IPS-20b (cell line): ENCODE results near the gene AKT3.
A peak's percentile ranks its signal among the peaks of the same experiment; 100 is the strongest.

ENCODE experiments used
- H3K27ac ChIP-seq: one replicate; pipeline ENCODE4 v1.5.1; 2013; ENCODE audit warnings: low read length
- H3K27me3 ChIP-seq: 2 replicates; pipeline ENCODE4 v1.6.1; 2013; ENCODE audit warnings: mild to moderate bottlenecking, low read length, inconsistent platforms; ENCODE audit not compliant: insufficient read depth
- H3K36me3 ChIP-seq: 2 replicates; pipeline ENCODE4 v1.6.1; 2013; ENCODE audit warnings: low read depth, mild to moderate bottlenecking, inconsistent platforms, low read length, moderate library complexity; ENCODE audit not compliant: insufficient read depth
- H3K4me1 ChIP-seq: 2 replicates; pipeline ENCODE4 v1.6.1; 2013; ENCODE audit warnings: mild to moderate bottlenecking, control low read depth, inconsistent platforms, low read length, moderate library complexity; ENCODE audit not compliant: insufficient read depth
- H3K4me3 ChIP-seq: 2 replicates; pipeline ENCODE4 v1.5.1; 2013; ENCODE audit warnings: mild to moderate bottlenecking, low read length, inconsistent platforms
- H3K9ac ChIP-seq: 2 replicates; pipeline ENCODE4 v1.6.1; 2013; ENCODE audit warnings: low read depth, mild to moderate bottlenecking, inconsistent platforms, low read length, moderate library complexity
- H3K9me3 ChIP-seq: 2 replicates; pipeline ENCODE4 v1.6.1; 2013; ENCODE audit warnings: mild to moderate bottlenecking, low read depth, low read length, inconsistent platforms; ENCODE audit not compliant: insufficient read depth

Gene AKT3

DNA sequence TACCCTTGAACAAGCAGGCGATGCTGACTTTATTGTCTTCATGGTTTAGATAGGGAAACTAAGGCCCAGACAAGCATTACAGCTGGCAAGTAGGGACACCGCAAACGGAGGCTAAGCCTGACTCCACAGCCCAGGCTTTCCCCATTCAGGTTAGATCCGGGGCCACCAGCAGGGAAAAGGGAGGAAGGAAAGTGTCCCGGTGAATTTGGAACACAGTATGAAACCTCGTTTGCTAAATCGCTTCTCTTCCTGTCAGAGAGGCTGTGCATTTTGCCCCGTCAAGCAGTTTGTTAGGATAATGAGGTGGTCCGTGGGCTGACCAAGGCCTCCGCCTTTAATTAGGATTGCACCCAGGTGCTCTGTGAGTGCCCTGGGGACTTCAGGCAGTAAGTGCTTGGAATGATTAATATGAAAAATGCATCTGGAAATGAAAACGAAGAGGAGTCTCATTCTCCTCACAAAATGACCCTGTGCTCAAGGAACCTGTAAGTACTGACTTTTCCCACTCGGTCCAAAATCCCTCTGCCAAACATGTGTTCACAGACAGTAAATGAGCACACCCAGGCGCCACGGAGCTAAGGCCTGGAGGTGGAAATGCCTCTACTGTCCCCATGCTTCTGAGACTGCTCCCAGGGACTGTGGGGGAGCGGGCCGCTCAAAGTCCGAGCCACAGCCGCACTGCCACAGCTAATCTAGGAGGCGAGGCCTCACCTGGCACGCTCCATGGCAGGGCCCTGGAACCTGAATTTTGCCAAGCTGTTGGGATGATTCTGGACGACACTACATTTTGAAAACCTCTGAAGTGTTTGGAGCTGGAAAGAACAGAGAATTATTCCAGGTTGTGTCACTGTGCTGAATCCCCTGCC is 360.1 kb downstream of the AKT3 start:
- Histone ChIP-seq H3K9ac (peak overlapping the region; percentile 74; the same call in 1 of the 2 replicates), H3K9me3 (no peaks in the 10 kb centered on the region), H3K36me3 (no peaks in the 10 kb centered on the region), H3K4me3 (no peak overlapping the region), H3K27me3 (no peaks in the 10 kb centered on the region), H3K4me1 (peaks cover 32% of the 10 kb centered on the region), H3K27ac (peak overlapping the region; percentile 90)

DNA sequence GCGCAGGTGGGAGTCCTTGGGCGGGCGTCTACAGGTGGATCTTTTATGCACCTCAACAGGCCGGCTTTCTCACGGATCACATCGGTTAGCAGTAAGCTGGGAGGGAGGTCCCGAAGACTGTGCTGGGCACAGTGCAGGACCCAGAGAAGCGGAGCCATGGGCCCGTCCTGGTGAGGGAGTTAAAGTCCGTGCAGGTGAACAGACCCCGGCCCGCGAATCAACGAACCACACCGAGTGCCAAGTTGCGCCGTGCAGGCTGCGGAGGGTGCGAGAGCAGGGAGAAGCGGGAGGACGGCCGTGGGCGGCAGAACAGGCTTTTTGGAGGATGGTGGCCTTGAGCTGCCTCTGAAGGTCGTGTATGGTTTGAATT is 360.9 kb downstream of the AKT3 start:
- Histone ChIP-seq H3K9me3 (no peaks in the 10 kb centered on the region), H3K36me3 (no peaks in the 10 kb centered on the region), H3K4me1 (peaks cover 32% of the 10 kb centered on the region), H3K4me3 (no peak overlapping the region), H3K27ac (peak overlapping the region; percentile 30), H3K27me3 (no peaks in the 10 kb centered on the region), H3K9ac (peak overlapping the region; percentile 74; the same call in 1 of the 2 replicates)

DNA sequence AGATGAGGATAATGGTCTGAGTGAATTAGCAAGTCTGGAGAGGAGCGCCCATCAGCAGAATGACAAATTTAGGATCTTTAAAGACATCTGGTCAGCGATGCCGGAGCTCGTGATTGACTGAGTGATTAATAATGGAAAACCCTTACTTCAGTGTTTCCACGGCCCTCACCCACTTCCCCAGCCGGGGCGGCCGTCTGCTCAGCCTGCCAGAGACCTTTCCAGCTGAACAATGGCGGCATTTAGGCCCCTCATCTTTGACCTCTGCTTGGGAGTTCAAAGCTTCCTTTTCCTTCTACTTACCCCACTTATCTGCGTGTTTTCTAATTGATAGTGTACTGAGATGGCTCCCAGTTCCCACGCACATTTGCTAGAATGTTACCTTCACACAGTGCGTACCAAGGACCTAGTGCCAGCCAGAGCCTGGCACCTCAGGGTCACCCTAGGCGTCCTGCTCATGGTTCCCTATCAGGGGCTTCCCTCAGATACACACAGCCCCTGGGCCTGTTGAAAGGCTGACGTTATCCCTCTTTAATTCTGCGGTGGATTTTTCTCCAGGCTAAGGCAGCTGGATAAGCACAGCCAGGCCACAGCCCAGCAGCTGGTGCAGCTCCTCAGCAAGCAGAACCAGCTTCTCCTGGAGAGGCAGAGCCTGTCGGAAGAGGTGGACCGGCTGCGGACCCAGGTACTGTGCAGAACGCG is 361.4 kb downstream of the AKT3 start:
- H3K9me3 ChIP-seq = no peaks in the 10 kb centered on the region
- no peaks in the 10 kb centered on the region for H3K36me3 ChIP-seq
- peak overlapping the region; percentile 30 for H3K27ac ChIP-seq
- H3K27me3 ChIP-seq = no peaks in the 10 kb centered on the region; the same call in 1 of the 2 replicates
- H3K4me1 ChIP-seq = peaks cover 30% of the 10 kb centered on the region
- no peak overlapping the region for H3K4me3 ChIP-seq
- H3K9ac ChIP-seq = peak overlapping the region; percentile 74; the same call in 1 of the 2 replicates

DNA sequence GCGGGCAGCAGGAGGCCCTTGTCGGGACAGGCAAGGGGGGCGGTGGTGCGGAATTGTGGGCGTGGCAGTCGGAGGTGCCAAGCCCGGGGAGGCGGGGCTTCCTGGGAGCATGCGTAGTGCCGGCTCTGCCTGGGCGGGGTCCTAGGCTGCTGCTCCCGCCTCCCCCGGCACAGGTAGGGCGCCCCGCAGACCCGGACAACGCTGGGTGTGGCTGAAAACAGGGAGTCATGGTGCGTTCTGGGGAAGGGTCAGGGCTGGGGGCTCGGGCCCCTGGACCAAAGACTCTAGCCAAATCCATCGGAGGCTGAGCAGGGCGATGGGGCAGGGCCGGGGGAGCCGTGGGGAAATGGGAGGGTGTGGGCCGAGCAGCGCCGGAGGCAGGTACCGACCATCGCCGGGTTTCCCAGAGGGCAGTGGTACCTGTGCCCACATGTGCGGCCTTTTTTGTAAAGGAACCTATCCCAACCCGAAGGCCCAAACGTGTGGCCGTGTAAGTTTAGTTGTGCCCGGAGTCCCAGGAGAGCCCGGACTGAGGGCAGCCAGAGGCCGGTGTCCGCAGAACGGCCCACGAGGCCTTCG is 362.3 kb downstream of the AKT3 start:
- H3K4me1 ChIP-seq = peaks cover 26% of the 10 kb centered on the region
- H3K27me3 ChIP-seq = peaks cover 2% of the 10 kb centered on the region
- H3K27ac ChIP-seq = no peak overlapping the region
- H3K9ac ChIP-seq = no peak overlapping the region
- no peaks in the 10 kb centered on the region for H3K9me3 ChIP-seq
- no peaks in the 10 kb centered on the region for H3K36me3 ChIP-seq
- no peak overlapping the region for H3K4me3 ChIP-seq

DNA sequence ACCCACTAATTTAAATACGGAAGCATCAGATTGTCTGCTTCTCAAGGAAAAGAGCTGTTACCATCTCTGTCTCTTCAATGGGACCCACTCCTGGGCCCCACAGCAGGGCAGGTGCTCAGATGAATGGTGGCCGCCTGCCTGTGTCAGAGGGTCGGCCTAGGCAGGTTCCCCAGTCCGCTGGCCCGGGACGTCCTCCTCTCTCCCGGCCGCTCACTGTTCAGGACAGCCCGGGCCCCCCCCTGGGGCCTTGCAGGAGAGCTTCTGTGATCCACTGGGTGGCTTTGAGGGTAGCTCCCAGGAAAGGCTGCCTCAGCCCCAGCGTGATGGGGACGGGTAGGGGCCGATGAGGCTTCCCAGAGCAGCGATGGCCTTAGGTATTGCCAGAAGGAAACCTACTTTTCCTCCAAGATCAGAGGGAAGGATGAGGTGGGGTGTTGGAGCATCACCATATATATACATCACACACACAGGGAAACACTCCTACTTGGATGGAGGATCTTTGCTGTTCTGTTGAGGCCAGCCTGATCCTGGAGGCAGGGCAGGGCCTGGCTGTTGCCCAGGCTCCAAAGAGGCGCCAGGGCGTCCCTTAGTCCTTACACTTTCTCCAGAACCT is 362.9 kb downstream of the AKT3 start:
- Histone ChIP-seq H3K4me3 (no peak overlapping the region), H3K36me3 (no peaks in the 10 kb centered on the region), H3K9ac (no peak overlapping the region), H3K27ac (no peak overlapping the region), H3K4me1 (peaks cover 29% of the 10 kb centered on the region), H3K27me3 (peaks cover 8% of the 10 kb centered on the region), H3K9me3 (no peaks in the 10 kb centered on the region)

DNA sequence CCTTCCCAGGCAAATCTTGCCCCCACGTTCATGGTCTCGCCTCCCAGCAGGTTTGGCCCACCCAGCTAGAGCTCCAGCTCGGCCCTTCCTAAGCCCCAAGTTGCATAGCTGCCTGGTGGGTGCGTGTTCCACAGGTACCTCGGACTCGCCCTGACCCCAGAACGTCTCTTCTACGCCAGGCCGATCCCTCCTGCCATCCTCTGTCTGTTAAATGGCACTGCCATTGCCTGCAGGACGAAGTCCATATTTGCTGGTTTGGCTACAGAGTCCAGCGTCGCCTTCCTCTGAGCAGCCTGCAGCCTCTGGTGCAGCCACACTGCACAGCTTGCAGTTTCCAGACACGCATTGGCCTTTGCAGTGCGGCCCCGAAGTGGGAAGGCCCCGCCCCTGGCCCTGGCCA is 366.1 kb downstream of the AKT3 start:
- Histone ChIP-seq H3K4me1 (peaks cover 9% of the 10 kb centered on the region; the same call in 1 of the 2 replicates), H3K36me3 (no peaks in the 10 kb centered on the region), H3K27me3 (peaks cover 13% of the 10 kb centered on the region), H3K9ac (peak overlapping the region; percentile 65; the same call in 1 of the 2 replicates), H3K9me3 (no peaks in the 10 kb centered on the region), H3K4me3 (peak overlapping the region; percentile 65; the same call in 1 of the 2 replicates), H3K27ac (no peak overlapping the region)

DNA sequence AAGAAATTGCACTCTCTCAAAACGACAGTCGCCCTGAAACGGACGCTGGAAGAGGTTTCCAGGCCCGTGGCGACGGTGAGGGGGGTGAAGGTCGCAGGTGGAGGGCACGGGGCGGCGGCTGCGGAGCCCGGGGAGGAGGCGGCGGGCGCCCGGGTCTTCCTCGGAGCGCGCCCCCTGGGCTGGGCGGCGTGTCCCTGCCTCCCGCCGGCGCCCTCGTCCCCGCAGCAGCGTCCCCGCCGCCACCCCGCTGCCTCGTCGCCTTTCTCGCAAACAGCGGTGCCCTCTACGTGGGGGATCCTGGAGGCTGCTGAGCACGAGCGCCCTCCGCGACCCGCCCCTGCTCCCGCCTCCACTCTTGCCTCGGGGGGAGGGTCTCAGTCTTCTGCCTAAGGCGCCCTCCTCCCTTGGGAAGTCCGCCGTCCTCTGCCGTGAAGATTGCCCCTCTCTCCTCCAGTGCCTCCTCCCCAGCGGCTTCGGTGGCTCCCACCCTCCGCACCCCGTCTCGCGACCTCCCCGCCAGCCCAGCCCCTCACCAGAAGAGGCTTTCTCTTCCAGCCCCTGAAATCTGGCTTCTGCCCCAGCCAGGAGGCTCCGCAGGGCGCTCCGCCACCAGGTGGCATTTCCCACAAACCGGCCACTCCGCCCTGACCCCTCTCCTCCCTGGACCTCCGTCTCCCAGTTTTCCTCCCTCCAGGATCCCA is 366.8 kb downstream of the AKT3 start:
- H3K9ac ChIP-seq = peak overlapping the region; percentile 65; the same call in 1 of the 2 replicates
- H3K27ac ChIP-seq = no peak overlapping the region
- H3K9me3 ChIP-seq = no peaks in the 10 kb centered on the region
- peaks cover 9% of the 10 kb centered on the region; the same call in 1 of the 2 replicates for H3K4me1 ChIP-seq
- H3K27me3 ChIP-seq = peaks cover 13% of the 10 kb centered on the region
- no peaks in the 10 kb centered on the region for H3K36me3 ChIP-seq
- H3K4me3 ChIP-seq = peak overlapping the region; percentile 65

DNA sequence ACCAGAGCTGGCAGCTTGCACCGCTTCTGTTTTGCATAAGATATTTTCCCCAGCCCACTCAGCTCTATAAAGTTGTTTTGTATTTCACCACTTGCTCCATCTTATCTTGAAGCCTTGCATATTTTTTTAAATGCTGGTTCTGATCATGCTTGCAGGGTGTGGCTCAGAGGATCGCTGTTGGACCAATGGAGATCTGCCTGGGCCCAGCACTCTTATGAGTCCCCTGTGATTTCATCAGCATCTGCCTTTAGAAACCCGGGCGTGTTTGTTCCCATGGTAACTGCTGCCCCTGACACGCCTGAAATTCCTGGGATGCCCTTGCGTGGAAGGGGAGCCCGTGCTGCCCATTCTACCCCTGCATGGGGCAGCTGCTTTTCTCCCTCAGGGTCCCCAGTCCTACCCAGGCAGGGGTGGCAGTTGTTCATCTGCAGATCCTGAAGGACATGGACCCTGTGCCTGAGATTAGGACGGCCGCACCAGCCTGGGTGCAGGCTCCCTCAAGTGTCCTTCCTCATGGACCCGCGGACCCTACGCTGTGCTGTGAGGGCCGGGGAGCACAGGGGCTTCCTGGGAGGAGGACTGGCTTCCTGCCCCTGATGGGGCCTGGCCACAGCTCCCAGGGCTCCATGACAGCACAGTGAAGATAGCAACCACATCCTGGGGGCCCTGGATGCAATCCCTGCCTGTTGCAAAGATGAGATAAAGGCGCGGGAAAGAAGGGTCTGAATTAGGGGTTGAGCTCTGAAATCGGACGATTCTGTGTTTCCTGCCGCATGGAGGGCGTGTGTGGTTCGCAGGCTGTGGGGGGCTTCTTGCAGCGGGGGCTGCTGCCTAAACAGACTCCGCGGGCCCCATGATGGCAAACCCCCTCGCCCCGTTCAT is 367.7 kb downstream of the AKT3 start:
- Histone ChIP-seq H3K4me1 (peaks cover 9% of the 10 kb centered on the region; the same call in 1 of the 2 replicates), H3K36me3 (no peaks in the 10 kb centered on the region), H3K9ac (peak overlapping the region; percentile 65; the same call in 1 of the 2 replicates), H3K4me3 (peak overlapping the region; percentile 65), H3K9me3 (no peaks in the 10 kb centered on the region), H3K27me3 (peaks cover 13% of the 10 kb centered on the region), H3K27ac (no peak overlapping the region)

DNA sequence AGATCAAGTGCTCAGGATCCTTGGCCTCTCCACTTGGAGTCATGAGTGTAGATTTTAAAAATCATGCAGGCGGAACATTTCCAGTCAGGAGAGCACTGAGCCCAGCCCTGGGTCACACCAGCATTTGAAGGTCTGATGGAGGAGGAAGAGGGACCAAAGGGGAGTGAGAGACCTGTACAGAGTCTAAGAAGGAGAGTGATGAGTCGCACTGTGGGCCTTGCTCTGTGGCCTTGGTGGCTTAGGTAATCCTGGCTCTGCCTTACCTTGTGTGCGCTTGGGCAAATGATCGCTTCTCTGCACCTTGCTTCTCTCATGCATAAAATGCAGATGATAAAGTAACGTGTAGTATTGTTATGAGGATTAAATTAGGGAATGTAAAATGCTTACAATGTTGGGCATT is 368.9 kb downstream of the AKT3 start:
- peaks cover 13% of the 10 kb centered on the region for H3K27me3 ChIP-seq
- H3K9ac ChIP-seq = no peak overlapping the region
- peaks cover 9% of the 10 kb centered on the region; the same call in 1 of the 2 replicates for H3K4me1 ChIP-seq
- H3K27ac ChIP-seq = no peak overlapping the region
- H3K4me3 ChIP-seq = no peak overlapping the region
- H3K36me3 ChIP-seq = no peaks in the 10 kb centered on the region
- no peaks in the 10 kb centered on the region for H3K9me3 ChIP-seq

DNA sequence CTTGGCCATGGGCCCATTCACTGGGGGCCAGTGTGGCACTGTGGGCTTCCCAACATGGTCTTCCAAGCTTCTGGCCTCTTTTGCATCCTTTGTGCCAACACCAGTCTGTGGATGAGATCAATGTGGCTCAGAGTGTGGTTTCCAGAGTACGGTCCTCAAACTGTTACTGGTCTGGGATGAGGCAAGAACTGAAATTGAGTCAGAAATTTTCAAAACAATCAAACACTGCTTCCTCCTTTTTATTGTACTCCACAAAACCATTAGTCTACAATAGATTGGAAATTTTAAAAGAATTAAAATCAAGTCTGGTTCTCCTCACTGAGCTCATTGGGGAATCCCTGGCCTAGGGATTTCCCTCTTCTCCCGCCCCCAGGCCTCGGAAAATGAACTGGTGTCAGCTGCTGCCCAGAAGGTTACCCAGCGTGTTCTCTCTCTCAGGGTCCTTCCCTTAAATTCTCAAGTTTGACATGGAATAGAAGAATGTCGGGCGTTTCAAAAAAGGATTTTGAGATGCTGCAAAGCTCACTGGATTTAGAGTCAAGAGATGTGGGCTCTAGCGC is 372.2 kb downstream of the AKT3 start:
- Histone ChIP-seq H3K4me3 (no peak overlapping the region), H3K9ac (no peak overlapping the region), H3K27me3 (peaks cover 18% of the 10 kb centered on the region), H3K4me1 (peaks cover 20% of the 10 kb centered on the region; the same call in 1 of the 2 replicates), H3K9me3 (no peaks in the 10 kb centered on the region), H3K36me3 (no peaks in the 10 kb centered on the region), H3K27ac (no peak overlapping the region)
